ENCODE results near the gene CLMN. TPM values are rescaled to one million over a fixed set of nuclear protein-coding genes. Genes with fewer than 3 reads are reported as not detected.

Gene CLMN
- total and polyA plus RNA-seq, 8 donors = 17.4 to 78.1 (median 59.8) TPM

DNA sequence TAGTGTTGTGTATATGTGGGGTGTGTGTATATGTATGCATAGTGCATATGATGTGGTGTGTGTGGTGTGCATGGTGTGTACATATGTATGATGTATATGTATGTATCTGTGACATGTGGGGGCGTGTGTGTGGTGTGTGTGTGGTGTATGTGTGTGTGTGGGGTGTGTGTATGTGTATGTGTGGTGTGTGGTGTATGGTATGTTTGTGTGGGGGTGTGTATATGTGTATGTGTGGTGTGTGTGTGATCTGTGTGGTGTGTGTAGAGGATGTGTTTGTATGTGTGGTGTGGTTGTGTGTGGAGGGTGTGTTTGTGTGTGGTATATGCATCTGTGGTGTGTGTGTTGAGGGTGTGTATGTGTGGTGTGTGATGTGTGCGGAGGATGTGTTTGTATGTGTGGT lies 61.6 kb downstream of the CLMN start:
- Histone ChIP-seq H3K4me3 (no peak overlapping the region), H3K9me3 (no peaks in the 10 kb centered on the region), H3K36me3 (no peaks in the 10 kb centered on the region), H3K27ac (no peak overlapping the region), H3K27me3 (no peaks in the 10 kb centered on the region), H3K4me1 (peaks cover 38 to 59% (median 42%) of the 10 kb centered on the region in 3 donors)
- intact Hi-C loops (cut with DNase I) = no loop called here
- DNase-seq (no peak), FAIRE-seq (no peak), ATAC-seq (no peak)
- TF ChIP-seq CTCF (IDR thresholded peaks at IDR 0.05) = no peak
- WGBS, 2 donors = 88 to 89% methylated on average over 2 of the region's 2 CpGs

GRCh38 chr14:95257521-95257920 lies 62.2 kb downstream of the CLMN start:
- H3K36me3 ChIP-seq = no peaks in the 10 kb centered on the region
- intact Hi-C loops (cut with DNase I) = no loop called here
- no peak overlapping the region for H3K27ac ChIP-seq
- no peaks in the 10 kb centered on the region for H3K27me3 ChIP-seq
- 91 to 93% methylated on average over 11 of the region's 11 CpGs for WGBS, 2 donors
- TF ChIP-seq CTCF (IDR thresholded peaks at IDR 0.05) = no peak
- FAIRE-seq (no peak), DNase-seq (no peak), ATAC-seq (no peak)
- peaks cover 37 to 57% (median 37%) of the 10 kb centered on the region in 3 donors for H3K4me1 ChIP-seq
- no peak overlapping the region for H3K4me3 ChIP-seq
- no peaks in the 10 kb centered on the region for H3K9me3 ChIP-seq

DNA sequence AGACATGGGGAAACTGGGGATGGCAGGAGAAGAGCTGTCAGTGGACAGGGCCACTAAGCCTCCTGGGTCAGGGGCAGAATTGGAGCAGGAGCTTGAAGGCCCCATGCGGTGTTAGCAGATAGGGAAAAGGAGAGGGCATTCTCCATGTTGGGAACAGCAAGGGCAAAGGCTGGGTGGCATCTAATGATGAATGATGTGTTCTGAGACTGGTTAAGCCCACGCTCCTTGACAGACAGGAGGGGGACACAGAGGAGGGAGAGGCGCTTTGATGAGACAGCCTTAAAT lies 63.0 kb downstream of the CLMN start:
- 94 to 96% methylated on average over 3 of the region's 3 CpGs for WGBS, 2 donors
- no peak overlapping the region for H3K27ac ChIP-seq

DNA sequence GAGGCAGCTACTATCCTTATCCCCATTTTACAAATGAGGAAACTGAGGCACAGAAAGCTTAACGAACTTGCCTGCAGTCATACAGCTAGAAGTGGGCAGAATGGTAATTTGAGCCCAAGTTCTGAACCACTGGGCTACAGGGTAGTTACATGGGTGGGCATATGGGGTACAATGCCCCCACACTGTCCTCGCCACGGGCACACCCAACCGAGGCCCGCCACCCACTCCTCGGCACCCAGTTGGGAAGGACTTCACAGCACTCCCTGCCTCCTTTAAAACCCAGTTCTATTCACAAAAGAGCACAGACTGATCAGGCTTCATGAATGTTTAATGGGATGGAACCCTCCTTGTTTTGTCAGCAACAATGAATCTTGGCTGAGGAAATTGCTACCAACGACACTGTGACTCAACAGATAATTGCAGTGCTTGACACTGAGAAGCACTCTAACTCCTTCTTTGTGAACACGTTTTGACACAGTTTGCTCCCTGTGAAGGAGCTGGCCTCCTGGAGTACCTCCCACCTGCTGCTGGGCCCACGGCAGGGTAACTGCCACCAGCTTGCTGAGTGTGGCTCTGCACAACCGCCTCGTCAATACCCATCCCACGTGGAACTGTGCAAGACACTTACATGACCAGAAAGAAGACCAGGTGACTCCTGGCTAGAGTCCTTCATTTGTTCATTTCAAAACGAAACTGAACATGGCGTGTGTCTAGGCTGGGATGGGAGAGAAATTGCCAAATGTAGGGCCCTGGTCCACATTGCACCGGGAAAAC lies 63.5 kb downstream of the CLMN start:
- no peaks in the 10 kb centered on the region for H3K9me3 ChIP-seq
- no peaks in the 10 kb centered on the region for H3K27me3 ChIP-seq
- FAIRE-seq (no peak), DNase-seq (no peak), ATAC-seq (no peak)
- H3K4me1 ChIP-seq = peaks cover 26 to 54% (median 31%) of the 10 kb centered on the region in 3 donors
- WGBS, 2 donors = 83% methylated on average over 15 of the region's 15 CpGs
- TF ChIP-seq CTCF (IDR thresholded peaks at IDR 0.05) = no peak
- no peak overlapping the region for H3K27ac ChIP-seq
- H3K36me3 ChIP-seq = no peaks in the 10 kb centered on the region
- intact Hi-C loops (cut with DNase I) = no loop called here
- no peak overlapping the region for H3K4me3 ChIP-seq

More for the DNA sequence above, 63.0 kb downstream of the CLMN start:
- ATAC-seq (no peak), FAIRE-seq (no peak), DNase-seq (no peak)
- no peak for TF ChIP-seq CTCF (IDR thresholded peaks at IDR 0.05)
- Histone ChIP-seq H3K4me1 (peaks cover 31 to 57% (median 36%) of the 10 kb centered on the region in 3 donors), H3K9me3 (no peaks in the 10 kb centered on the region), H3K4me3 (no peak overlapping the region), H3K27me3 (no peaks in the 10 kb centered on the region), H3K36me3 (no peaks in the 10 kb centered on the region)
- intact Hi-C loops (cut with DNase I) = no loop called here

DNA sequence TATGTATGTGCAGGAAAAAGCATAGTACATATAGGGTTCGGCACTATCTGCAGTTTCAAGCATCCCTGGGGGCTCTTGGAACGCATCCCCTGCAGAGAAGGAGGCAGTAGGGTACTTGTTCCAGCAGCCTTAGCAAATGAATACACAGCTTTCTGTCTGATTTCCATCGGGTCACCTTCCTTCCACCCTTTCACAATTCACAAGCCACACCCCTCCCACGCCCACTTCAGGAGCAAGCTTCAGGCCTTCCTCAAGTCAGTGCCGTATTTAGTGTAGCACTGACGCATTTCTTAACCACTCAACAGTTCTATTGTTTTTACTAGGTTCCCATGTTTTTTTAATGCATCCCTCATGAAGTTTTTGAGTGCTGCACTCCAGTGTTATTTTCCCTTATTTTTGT lies 64.2 kb downstream of the CLMN start:
- intact Hi-C loops (cut with DNase I) = no loop called here
- Histone ChIP-seq H3K4me1 (peaks cover 24 to 52% (median 26%) of the 10 kb centered on the region in 3 donors), H3K27ac (no peak overlapping the region), H3K27me3 (no peaks in the 10 kb centered on the region), H3K4me3 (no peak overlapping the region), H3K36me3 (no peaks in the 10 kb centered on the region), H3K9me3 (no peaks in the 10 kb centered on the region)
- WGBS, 2 donors = 39 to 53% methylated on average over 6 of the region's 6 CpGs
- peak; percentile 36 to 76 (median 72) for ATAC-seq
- no peak for TF ChIP-seq CTCF (IDR thresholded peaks at IDR 0.05)
- no peak for FAIRE-seq
- peak in 3 of 6 donors; percentile 56 to 70 (median 65) for DNase-seq
